COLO829 (cell line): Measurements from ENCODE around the gene DHX8.
A peak's percentile ranks its signal among the peaks of the same experiment; 100 is the strongest.

Experiments
- DNase-seq: peaks from one replicate; pipeline ENCODE4 v3.0.0; 2012; ENCODE audit warnings: low spot score

The DHX8 gene

DNA sequence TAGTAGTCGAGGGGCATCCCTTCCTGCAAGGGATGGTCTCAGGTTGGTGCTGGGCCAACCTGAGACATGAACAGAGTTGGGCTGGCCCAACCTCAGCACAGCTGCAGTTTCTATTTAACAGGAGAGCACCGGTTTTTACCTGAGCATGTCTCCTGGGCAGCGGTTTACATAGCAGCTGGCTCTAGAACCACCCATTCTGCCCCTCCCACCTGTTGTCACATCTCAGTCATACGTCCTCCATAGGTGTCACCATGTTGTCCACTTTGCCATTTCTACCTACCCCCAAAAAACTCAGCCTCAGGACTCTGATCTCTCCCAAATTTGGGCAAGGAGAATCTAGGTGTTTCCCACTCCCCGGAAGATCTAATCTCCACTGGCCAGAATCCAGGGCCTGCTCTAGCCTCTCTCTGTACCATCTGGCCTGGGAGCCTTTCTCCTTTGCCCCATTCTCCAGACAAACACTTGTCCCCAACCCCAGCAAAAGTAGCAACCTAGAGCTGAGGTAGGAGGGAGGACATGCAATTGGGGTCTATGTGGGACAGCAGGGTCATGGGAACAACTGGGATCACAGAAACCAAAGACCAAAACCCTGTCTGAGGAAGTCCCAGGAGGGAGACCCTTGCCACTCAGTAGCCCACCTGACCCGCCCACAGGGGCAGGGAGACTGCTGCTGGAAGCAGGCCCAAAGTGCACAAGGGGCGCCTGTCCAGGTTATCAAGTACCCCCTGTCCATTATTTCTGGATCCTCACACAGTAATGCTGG is 43.3 kb downstream of the DHX8 start:
- no peak for DNase-seq

DNA sequence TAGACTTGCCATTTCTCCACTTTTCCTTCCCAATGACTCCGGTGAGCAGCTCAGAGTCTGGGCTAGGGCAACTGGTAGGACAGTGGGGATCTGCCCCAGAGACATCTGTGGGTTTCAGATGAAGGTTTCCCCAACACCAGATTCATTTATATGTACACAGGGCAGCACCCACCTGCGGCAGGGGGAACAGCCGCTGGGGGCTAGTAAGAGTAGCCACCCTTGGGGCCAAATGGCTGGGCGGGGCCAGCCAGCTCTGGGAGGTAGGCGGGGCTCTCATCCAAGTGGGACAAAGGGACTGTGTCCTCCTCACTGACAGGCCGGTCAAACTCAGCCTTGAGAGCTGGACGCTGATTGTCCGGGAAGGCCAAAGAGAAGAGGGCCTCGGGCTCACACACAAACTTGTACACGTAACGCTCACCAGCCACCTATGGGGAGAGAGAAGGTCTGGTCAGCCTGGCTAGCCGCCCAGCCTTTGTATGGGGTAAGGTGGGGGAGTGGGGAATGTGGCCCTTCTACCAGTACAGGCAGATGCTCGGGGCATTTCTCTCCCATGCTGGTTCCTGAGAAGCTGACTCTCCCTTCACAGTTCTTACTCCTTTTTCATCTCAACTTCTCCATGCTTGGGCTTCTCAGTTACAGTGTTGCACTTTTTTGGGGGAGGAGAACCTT is 44.7 kb downstream of the DHX8 start:
- peak; percentile 79 for DNase-seq

- DNase-seq, result no peak
Observed at GRCh38 chr17:43528988-43529814, 45.4 kb downstream of the DHX8 start.

DNA sequence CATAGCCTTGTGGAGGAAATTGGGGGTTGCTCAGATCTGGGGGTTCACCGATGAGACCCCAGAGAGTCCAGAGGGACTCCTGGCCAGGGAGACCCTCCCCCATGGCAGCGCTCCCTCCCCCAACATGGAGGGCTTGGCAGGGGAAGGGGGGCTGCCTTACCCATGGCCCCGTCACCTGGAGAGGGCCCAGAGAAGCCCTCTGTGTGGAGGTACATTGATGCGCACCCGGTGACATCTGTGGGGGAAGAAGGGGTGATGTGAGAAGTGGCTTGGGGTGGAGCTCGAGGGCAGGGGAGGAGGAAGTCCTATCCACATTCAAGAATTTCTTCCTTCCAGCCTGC is 46.1 kb downstream of the DHX8 start:
- DNase-seq, result no peak

GRCh38 chr17:43530288-43531081 is 46.7 kb downstream of the DHX8 start:
- peak; percentile 95 for DNase-seq

GRCh38 chr17:43531082-43531378 is 47.3 kb downstream of the DHX8 start:
- no peak for DNase-seq

DNA sequence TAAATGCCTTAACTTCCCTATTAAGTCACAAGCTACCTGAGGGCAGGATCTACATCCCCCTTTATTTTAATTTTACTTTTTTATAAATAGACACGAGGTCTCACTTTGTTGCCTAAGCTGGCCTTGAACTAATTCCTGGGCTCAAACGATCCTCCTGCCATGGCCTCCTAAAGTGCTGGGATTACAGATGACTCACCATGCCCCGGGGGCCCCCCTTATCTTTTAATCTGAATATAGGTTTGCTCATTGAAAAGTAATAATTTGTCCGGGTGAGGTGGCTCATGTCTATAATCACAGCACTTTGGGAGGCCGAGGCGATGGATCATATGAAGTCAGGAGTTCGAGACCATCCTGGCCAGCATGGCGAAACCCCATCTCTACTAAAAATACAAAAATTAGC is 48.2 kb downstream of the DHX8 start:
- no peak for DNase-seq

DNA sequence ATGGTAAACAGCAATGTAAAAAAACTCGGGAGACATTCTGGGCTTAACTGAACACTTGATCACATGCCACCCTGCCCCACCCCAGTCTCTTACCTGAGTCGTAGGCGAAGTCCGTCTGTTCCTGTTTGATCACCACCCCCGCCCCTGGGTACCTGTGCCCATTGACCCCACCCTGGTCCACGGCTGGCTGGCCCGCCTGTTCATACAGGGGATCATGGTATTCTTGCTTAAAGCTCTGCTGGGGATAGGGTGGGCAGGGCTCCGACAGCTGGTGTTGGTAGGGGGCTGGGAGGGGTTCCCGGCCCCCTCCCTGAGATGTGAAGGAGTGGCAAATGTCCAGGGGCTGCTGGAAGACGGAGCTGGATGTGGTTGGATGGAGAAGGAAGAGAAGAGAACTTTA is 48.8 kb downstream of the DHX8 start:
- no peak for DNase-seq

DNA sequence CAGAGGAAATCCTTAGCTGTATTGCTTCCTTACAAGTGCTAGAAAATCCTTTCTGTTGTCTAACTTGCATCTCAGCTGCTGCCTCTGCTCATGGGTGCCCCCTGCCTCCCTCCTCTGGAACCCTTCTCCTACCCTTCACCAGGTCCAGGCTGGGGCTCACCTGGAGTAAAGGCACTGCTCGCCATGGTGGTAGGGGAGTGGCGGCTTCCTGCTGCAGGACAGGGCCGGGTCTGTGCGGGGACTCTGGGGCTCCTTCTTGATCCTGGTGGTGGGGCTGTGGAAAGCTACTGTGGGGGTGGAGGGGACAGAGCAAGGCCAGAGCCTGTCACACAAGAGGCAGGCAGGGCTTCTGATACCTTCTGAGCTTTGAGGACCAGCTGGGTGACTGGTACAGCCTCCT is 49.9 kb downstream of the DHX8 start:
- DNase-seq, result no peak

DNA sequence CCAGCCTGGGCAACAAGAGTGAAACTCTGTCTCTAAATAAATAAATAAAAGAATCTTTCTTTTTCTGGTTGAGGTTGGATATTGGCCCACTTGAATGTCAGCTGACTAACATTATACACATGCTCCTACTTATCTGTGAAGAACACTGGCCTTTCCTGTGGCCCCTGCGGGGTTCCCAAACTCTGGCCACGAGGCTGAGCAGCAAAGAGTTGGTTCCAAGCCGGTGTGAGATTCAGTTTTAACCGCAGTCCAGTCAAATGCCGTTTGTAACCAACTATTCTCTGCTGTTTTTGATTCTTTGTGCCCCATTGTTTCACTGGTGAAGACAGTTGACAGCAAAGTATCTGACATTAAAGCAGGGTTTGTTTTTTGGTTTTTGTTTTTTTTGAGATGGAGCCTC is 51.1 kb downstream of the DHX8 start:
- DNase-seq, result peak; percentile 60

DNA sequence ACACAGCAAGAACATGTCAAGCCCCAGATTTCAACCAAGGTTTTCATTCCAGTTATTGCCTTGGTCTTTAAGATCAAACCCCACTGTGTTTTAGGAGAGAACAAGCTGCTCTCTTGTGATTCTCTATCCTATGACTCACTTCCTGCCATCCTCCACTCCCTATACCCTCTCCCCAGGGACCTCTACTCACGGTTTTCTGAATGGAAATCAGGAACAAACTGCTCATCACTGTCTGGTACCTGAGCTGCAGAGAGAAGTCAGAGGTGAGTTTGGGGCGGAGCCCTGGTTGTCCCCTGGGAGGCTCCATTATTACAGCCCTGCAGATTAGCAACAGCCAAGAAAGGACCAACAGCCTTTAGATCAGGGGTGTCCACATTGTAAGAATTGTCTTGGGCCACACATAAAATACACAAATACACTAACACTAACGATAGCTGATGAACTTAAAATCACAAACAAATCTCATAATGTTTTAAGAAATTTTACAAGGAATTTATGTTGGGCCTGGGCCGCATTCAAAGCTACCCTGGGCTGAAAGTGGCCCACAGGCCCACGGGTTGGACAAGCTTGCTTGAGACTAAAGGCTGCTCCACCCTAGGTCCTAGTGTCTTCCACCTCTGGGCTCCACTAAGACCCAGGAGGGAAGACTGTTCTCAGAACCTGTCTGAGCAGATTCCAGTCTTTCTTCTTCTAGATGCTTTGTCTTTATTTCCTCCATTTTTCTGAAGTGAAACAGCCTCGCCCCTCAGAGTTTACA is 52.6 kb downstream of the DHX8 start:
- peak; percentile 99 for DNase-seq

GRCh38 chr17:43540821-43541674 is 57.3 kb downstream of the DHX8 start:
- DNase-seq, result no peak

DNA sequence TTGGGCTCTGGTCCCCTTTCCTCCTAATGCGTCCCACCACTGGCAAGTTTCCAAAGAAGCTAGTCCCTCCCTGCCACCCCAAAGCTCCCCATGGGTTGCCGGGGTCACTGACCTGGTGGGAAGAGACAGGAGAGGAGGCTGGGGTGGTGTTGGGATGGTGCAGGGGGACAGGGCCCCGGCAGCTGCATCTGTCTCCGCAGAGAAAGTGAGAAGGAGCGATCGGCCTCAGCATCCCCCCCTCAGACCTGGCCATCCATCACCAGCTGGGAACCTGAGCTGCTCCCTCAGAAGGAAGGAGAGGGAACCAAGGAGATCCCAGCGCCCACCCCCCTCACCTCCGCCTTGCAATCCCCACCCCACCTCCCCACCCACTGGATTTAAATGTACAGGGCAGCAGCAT is 59.1 kb downstream of the DHX8 start:
- no peak for DNase-seq

- no peak for DNase-seq
Observed at GRCh38 chr17:43543300-43543699, 59.5 kb downstream of the DHX8 start.

DNA sequence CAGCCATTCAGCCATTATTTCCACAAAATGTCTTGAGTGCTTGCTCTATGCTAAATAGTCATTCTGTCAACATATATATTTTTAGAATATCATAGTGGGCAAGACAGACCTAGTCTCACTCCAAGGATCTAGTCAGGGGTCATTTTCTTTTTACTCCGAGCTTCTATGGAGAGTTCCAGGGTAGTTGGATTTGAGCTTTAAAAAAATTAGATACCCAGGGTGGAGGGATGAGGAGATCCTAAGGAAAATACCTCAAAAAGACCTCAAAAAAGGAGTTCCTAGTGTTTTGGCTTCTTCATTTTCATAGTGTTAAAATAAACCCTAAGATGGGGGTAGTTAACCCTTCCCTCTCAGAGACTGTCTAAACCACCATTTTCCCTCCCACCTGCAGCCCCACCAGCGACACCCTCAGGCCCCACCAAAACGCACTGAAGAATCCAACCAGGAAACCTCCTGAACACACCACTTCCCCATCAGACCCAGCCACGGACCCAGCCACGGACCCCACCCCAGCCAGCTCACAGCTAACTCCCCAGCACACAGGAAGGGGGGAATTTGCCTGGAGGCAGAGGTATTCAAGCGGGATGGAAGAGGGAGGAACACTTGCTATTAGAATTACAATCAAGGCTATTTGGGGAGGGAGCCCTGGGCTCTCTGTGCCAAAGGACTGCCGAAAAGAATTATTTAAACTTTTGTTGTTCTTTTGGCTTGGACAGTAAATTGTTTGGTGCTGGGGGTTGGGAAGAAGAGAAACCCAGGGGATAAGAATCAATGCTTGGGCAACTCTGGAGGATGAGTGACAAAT is 60.2 kb downstream of the DHX8 start:
- no peak for DNase-seq

- no peak for DNase-seq
Observed at GRCh38 chr17:43545383-43545632, 61.5 kb downstream of the DHX8 start.

DNA sequence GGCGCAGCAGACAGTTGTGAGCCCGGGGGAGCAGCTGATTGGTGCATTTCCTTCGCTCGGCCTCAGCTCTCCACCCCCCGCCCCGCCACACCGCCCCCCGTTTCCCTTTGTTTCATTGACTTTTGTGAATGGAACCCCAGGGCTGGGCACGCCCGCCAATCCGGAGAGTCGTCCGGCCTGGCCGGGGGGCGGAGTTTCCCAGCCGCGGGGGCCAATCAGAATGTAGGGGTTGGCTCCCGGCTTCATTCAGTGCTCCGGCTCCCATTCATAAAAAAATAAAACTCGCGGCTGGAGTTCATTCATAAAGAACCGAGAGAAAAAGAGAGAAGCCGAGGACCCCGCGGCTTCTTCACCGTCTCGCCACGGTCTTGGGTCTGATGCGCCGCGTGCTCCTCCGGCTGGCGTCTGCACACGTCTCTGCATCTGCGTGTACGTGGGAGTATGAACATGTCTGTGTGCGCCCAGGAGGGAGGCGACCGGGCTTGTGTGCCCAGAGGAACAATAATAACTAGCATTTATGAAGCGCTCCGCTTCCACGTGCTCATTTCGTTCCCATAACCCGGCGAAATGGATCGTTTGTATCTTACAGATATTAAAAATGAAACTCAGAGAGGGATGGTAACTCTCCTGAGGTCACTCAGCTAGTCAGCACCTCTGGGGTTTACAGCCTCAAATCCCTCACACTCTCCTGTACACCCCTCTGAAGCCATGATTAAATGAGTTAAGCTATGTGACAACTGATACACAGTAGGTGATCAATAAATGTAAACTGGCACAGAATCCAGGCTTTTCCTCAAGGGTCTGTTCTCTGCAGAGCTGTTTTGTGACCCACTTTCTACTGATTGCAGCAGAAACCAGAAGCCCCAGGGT is 62.8 kb downstream of the DHX8 start, which contains the start of gene ETV4:
TSS of gene ETV4 (minus strand) at position 22 of the 870 bp plus-strand sequence. CDS start 723 bp downstream, outside the sequence.
- peak; percentile 98 for DNase-seq

DNA sequence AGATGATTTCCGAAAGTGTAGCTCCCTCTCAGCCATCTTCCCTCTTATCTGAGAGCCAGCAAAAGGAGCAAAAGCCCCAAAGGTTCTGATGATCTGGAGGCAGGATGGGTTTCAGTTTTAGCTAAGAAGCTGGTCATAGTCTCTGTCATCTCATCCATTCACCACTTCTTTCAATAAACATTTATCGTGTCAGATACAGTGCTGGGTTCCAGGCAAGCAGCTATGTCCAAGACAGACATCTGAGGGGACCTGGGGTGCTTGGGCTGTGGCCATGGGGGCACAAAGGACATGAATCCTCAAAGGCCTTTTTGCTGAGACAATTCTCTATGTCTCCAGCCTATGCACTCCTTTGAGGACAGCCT is 63.4 kb downstream of the DHX8 start:
- no peak for DNase-seq

DNA sequence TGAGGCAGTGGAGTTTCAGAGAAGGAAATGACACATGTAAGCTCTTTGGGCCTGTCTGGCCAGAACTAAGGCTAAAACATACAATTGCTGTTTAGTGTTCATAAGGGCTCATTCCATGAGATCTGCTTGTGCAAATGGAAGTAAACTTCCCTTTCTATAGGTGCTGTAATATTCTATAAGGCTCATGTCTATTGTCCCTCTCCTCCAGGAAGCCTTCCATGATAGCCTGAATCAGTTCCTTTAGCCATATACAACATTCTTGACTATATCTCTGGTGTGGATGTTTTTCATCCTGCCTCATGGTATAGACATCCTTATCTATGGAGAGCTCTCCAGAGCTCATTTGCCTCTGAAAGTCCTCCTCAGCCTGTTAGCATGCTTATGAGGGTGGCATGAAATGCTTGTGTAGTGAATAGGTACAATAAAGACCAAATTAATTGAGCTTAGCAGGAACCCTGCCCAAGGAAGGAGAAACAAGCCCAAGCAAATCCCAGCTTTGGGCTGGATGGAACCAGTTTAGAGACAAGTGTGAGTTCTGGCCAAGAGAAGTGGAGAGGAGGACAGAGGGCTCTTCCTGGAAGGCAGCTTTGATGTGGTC is 64.0 kb downstream of the DHX8 start:
- no peak for DNase-seq
